ENCODE results near the gene TLX3.

TLX3 gene

GRCh38 chr5:171315925-171316257 lies 6.8 kb downstream of the TLX3 start:
- no peak overlapping the region for H3K4me3 ChIP-seq (ENCODE audit: low read depth, low read length)
- TF ChIP-seq CTCF (IDR thresholded peaks at IDR 0.05; ENCODE audit: control insufficient read depth, extremely low read depth, insufficient read depth) = no peak
- no peak for DNase-seq (ENCODE audit: low read depth)

- no peak overlapping the region for H3K4me3 ChIP-seq (ENCODE audit: low read depth, low read length)
- TF ChIP-seq CTCF (IDR thresholded peaks at IDR 0.05; ENCODE audit: control insufficient read depth, extremely low read depth, insufficient read depth) = no peak
- DNase-seq (ENCODE audit: low read depth) = no peak
Observed at GRCh38 chr5:171316258-171317121, 7.4 kb downstream of the TLX3 start.

GRCh38 chr5:171317230-171317629 lies 8.2 kb downstream of the TLX3 start:
- no peak for DNase-seq (ENCODE audit: low read depth)
- no peak for TF ChIP-seq CTCF (IDR thresholded peaks at IDR 0.05; ENCODE audit: control insufficient read depth, extremely low read depth, insufficient read depth)
- no peak overlapping the region for H3K4me3 ChIP-seq (ENCODE audit: low read depth, low read length)

- no peak for DNase-seq (ENCODE audit: low read depth)
- no peak for TF ChIP-seq CTCF (IDR thresholded peaks at IDR 0.05; ENCODE audit: control insufficient read depth, extremely low read depth, insufficient read depth)
- no peak overlapping the region for H3K4me3 ChIP-seq (ENCODE audit: low read depth, low read length)
Observed at GRCh38 chr5:171318026-171318425, 9.0 kb downstream of the TLX3 start.

- H3K4me3 ChIP-seq (ENCODE audit: low read depth, low read length) = no peak overlapping the region
- DNase-seq (ENCODE audit: low read depth) = no peak
- no peak for TF ChIP-seq CTCF (IDR thresholded peaks at IDR 0.05; ENCODE audit: control insufficient read depth, extremely low read depth, insufficient read depth)
Observed at GRCh38 chr5:171321447-171321846, 12.4 kb downstream of the TLX3 start.

GRCh38 chr5:171322527-171322926 lies 13.5 kb downstream of the TLX3 start:
- DNase-seq (ENCODE audit: low read depth) = no peak
- no peak for TF ChIP-seq CTCF (IDR thresholded peaks at IDR 0.05; ENCODE audit: control insufficient read depth, extremely low read depth, insufficient read depth)

GRCh38 chr5:171323007-171323406 lies 14.0 kb downstream of the TLX3 start:
- no peak overlapping the region for H3K4me3 ChIP-seq (ENCODE audit: low read depth, low read length)
- TF ChIP-seq CTCF (IDR thresholded peaks at IDR 0.05; ENCODE audit: control insufficient read depth, extremely low read depth, insufficient read depth) = no peak

More at GRCh38 chr5:171322527-171322926, 13.5 kb downstream of the TLX3 start:
- H3K4me3 ChIP-seq (ENCODE audit: low read depth, low read length) = no peak overlapping the region

More at GRCh38 chr5:171323007-171323406, 14.0 kb downstream of the TLX3 start:
- DNase-seq (ENCODE audit: low read depth) = no peak
